GM12892 (cell line): Measurements from ENCODE around the gene RAB23.

Experiments
- POLR2A ChIP-seq: IDR thresholded peaks from 2 replicates; pipeline ENCODE4 v1.6.1; 2011; ENCODE audit warnings: low read depth, low read length, control low read depth
- POLR2AphosphoS5 ChIP-seq: IDR thresholded peaks from 2 replicates; pipeline ENCODE4 v1.6.1; 2011; ENCODE audit warnings: low read depth, low read length, control low read depth
- TAF1 ChIP-seq: IDR thresholded peaks from 2 replicates; pipeline ENCODE4 v1.6.1; 2011; ENCODE audit warnings: low read depth, mild to moderate bottlenecking, control low read depth, low read length, borderline replicate concordance

DNA sequence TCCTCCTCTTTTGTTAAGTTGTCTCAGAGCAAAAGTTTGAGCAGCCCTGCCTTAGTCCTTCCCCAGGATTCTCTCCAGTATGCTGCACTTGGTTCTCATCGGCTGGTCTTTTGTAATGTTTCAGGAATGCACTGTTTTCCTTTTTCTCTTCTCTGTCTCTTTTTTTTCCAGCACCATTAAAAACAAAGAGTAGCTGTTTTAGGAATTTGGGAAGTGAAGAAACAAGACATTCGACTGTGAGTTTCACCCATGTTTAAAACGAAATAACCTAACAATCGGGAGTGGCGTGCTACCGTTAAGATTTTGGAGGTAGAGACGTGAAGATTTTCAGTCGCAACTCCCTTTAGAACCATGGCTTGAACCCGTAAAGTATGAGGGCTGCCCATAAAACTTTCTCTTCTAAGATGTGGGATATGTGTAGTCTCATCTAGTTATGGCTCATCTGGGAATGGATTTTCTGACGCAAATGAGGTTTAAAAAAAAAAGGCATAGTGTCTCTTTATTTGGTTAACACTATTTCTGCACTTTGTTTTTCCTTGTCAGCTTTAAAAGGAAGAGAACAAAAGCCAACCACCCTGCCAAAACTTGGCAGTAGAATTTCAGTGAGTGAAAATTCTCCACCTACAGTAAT lies 35.9 kb upstream of the RAB23 start:
- TF ChIP-seq POLR2AphosphoS5 (no peak), POLR2A (no peak), TAF1 (no peak)
